IMR-90 (cell line): Measurements from ENCODE around the gene SATB2. TPM values are rescaled to one million over a fixed set of nuclear protein-coding genes. Genes with fewer than 3 reads are reported as not detected.

Experiments
- ATAC-seq: fragments of 200-7000 bp; cut with Tn5 transposase; 2 replicates; pipeline ENCODE4 v1.9.1; 2020; ENCODE audit warnings: low read depth, mild to moderate bottlenecking, moderate library complexity
- BruUV-seq: library from RNA; stranded (reverse); fragments of 400-500 nt; replicated peaks from 2 replicates; lab custom pipeline; 2021; lab: Mats Ljungman, UMichigan
- CTCF ChIA-PET: fragments of 300-600 bp; formaldehyde crosslinking; extraction: SDS; loops from one replicate; lab custom pipeline; 2021; ENCODE audit warnings: antibody characterized with exemption; lab: Yijun Ruan, JAX
- POLR2A ChIA-PET: fragments of 300-600 bp; sonication (Branson Sonifier 250); formaldehyde crosslinking; loops from one replicate; lab custom pipeline; 2022; ENCODE audit warnings: antibody characterized with exemption; ENCODE audit not compliant: unreplicated experiment; lab: Charles Lee
- DNase-seq: peaks from one replicate; pipeline ENCODE4 v3.0.0; 2013
- H2AFZ ChIP-seq: replicated peaks from 2 replicates; pipeline ENCODE3; 2013; ENCODE audit warnings: low read length, mild to moderate bottlenecking; ENCODE audit not compliant: poor library complexity
- H2AK5ac ChIP-seq: 2 replicates; pipeline ENCODE4 v1.6.1; 2013; ENCODE audit warnings: low read depth, low read length, inconsistent platforms
- H2AK9ac ChIP-seq: replicated peaks from 2 replicates; pipeline ENCODE3; 2013; ENCODE audit warnings: mild to moderate bottlenecking, low read depth, low read length, moderate library complexity; ENCODE audit not compliant: poor library complexity
- H2BK120ac ChIP-seq: 2 replicates; pipeline ENCODE4 v1.6.1; 2013; ENCODE audit warnings: low read depth, low read length, inconsistent platforms
- H2BK15ac ChIP-seq: 3 replicates; pipeline ENCODE4 v1.6.1; 2013; ENCODE audit warnings: low read depth, low read length, inconsistent platforms
- H2BK20ac ChIP-seq: 2 replicates; pipeline ENCODE4 v1.6.1; 2013; ENCODE audit warnings: low read depth, mild to moderate bottlenecking, inconsistent platforms, low read length, moderate library complexity
- H2BK5ac ChIP-seq: 2 replicates; pipeline ENCODE4 v1.6.1; 2013; ENCODE audit warnings: mild to moderate bottlenecking, low read depth, low read length, inconsistent platforms; ENCODE audit not compliant: poor library complexity, severe bottlenecking
- H3K14ac ChIP-seq: replicated peaks from 2 replicates; pipeline ENCODE4 v1.6.1; 2013; ENCODE audit warnings: low read depth, low read length, inconsistent platforms
- H3K18ac ChIP-seq: 2 replicates; pipeline ENCODE4 v1.6.1; 2013; ENCODE audit warnings: low read depth, low read length, control low read depth
- H3K23ac ChIP-seq: 2 replicates; pipeline ENCODE4 v1.6.1; 2013; ENCODE audit warnings: low read depth, low read length, inconsistent platforms
- H3K27ac ChIP-seq: 2 replicates; pipeline ENCODE4 v1.5.1; 2013; ENCODE audit warnings: mild to moderate bottlenecking, control low read depth, low read length; ENCODE audit not compliant: insufficient read depth
- H3K27me3 ChIP-seq: 2 replicates; pipeline ENCODE4 v1.6.1; 2013; ENCODE audit warnings: low read length; ENCODE audit not compliant: control insufficient read depth, insufficient read depth
- H3K36me3 ChIP-seq: 2 replicates; pipeline ENCODE4 v1.6.1; 2013; ENCODE audit warnings: low read length, mixed read lengths; ENCODE audit not compliant: control insufficient read depth, insufficient read depth
- H3K4ac ChIP-seq: 2 replicates; pipeline ENCODE4 v1.6.1; 2013; ENCODE audit warnings: low read depth, low read length, inconsistent platforms
- H3K4me1 ChIP-seq: 2 replicates; pipeline ENCODE4 v1.6.1; 2013; ENCODE audit warnings: low read length, mixed read lengths; ENCODE audit not compliant: control insufficient read depth, insufficient read depth
- H3K4me2 ChIP-seq: 2 replicates; pipeline ENCODE4 v1.6.1; 2013; ENCODE audit warnings: low read depth, mild to moderate bottlenecking, control low read depth, low read length, moderate library complexity
- H3K4me3 ChIP-seq: 2 replicates; pipeline ENCODE4 v1.5.1; 2013; ENCODE audit warnings: low read depth, mild to moderate bottlenecking, control low read depth, low read length, moderate library complexity; ENCODE audit not compliant: insufficient read depth
- H3K56ac ChIP-seq: 2 replicates; pipeline ENCODE4 v1.6.1; 2013; ENCODE audit warnings: low read length, inconsistent platforms; ENCODE audit not compliant: insufficient read depth; ENCODE audit errors: extremely low read depth
- H3K79me1 ChIP-seq, 2 experiments: 2 replicates each; pipeline ENCODE4 v1.6.1; 2013; ENCODE audit warnings: low read length in 2 of 2, inconsistent platforms in 1 of 2, low read depth in 1 of 2
- H3K9ac ChIP-seq: 2 replicates; pipeline ENCODE4 v1.6.1; 2013; ENCODE audit warnings: low read depth, low read length, control low read depth
- H3K9me1 ChIP-seq: 2 replicates; pipeline ENCODE4 v1.6.1; 2013; ENCODE audit warnings: low read length, inconsistent platforms; ENCODE audit not compliant: insufficient read depth
- H3K9me3 ChIP-seq: 2 replicates; pipeline ENCODE4 v1.6.1; 2013; ENCODE audit warnings: low read length; ENCODE audit not compliant: control insufficient read depth, insufficient read depth
- H4K20me1 ChIP-seq: 2 replicates; pipeline ENCODE4 v1.6.1; 2013; ENCODE audit warnings: low read length, inconsistent platforms; ENCODE audit not compliant: insufficient read depth
- H4K5ac ChIP-seq: 2 replicates; pipeline ENCODE4 v1.6.1; 2013; ENCODE audit warnings: mild to moderate bottlenecking, low read depth, low read length, control low read depth
- H4K8ac ChIP-seq, 2 experiments: 2 replicates each; pipeline ENCODE4 v1.6.1; 2013; ENCODE audit warnings: low read depth in 2 of 2, low read length in 2 of 2, control low read depth in 1 of 2, inconsistent platforms in 1 of 2
- H4K91ac ChIP-seq: 2 replicates; pipeline ENCODE4 v1.6.1; 2013; ENCODE audit warnings: low read depth, low read length, inconsistent platforms; ENCODE audit not compliant: insufficient read depth
- CEBPB ChIP-seq: IDR thresholded peaks from 2 replicates; pipeline ENCODE4 v1.6.1; 2012; ENCODE audit warnings: low read depth, low read length, improper control_type of control experiment
- MAZ ChIP-seq: IDR thresholded peaks from 2 replicates; pipeline ENCODE4 v1.6.1; 2012; ENCODE audit warnings: low read depth, mild to moderate bottlenecking, low read length, improper control_type of control experiment, moderate library complexity, borderline replicate concordance
- WGBS, 2 experiments: methylation state at CpG; one replicate each; pipeline versions ENCODE4 v1.1.5 to v1.1.7; 2013; ENCODE audit warnings: missing lambda C conversion rate in 2 of 2; ENCODE audit not compliant: insufficient read length in 1 of 2; ENCODE audit errors: extremely low coverage in 2 of 2; 5-methylcytosine and 5-hydroxymethylcytosine counted together
- dilution Hi-C: fragments of 300-500 bp; cut with HindIII; formaldehyde crosslinking; loops from one replicate; pipeline ENCODE4 v1.14.3; 2018; ENCODE audit warnings: low sequenced_read_pairs; ENCODE audit not compliant: unreplicated experiment
- in situ Hi-C: fragments of 300-500 bp; cut with MboI; formaldehyde crosslinking; loops from 3 replicates; pipeline ENCODE4 v1.14.3; 2019; ENCODE audit warnings: low sequenced_read_pairs, inconsistent platforms, mixed read lengths
- intact Hi-C: fragments of 100-400 bp; cut with micrococcal nuclease; formaldehyde crosslinking; loops from 2 replicates; pipeline ENCODE4 v1.10.0; 2022
- polyA plus RNA-seq, 3 experiments: library from polyadenylated mRNA; depleted of rRNA; stranded (reverse); fragments of >200 nt; gene quantifications; 2 replicates each; pipeline ENCODE4 v1.2.3, GENCODE V29; 2012; ENCODE audit warnings: low replicate concordance in 1 of 3
- total RNA-seq: library from RNA; depleted of rRNA; stranded (reverse); fragments of >200 nt; gene quantifications from 2 replicates; pipeline ENCODE4 v1.2.3, GENCODE V29; 2012

Gene SATB2
- total and polyA plus RNA-seq, 2 of the 4 experiments (the other 2 are of a cell fraction) = 6.2 to 8.4 TPM

DNA sequence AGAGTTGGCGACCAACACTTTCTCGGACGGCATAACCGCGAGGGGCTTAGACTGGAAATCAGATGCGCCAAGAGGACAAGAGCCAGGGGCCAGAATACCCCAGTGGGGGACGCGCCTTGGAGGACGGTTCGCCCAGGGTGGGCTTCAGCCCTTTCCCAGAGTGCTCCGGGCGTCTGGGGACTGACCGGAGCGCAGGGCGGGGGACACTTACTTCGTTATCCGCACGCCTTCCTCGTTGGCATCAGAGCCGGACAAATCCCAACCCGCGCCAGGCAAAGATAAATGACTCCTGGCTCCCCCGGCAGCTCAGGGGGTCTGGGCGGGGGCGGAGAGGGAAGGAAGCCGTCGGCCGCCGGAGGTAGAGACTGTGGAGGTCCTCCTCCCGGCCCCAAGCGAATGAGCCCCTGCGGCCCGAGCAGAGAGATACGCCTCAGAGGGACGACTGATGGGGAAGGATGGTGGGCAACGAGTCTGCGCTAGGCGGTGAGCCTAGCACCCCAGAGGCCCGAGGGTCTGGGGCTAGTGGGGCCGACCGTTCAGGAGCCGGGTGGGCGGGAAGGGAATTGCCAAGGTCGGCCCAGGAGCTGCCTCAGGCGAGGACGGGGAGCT lies 4.7 kb upstream of the SATB2 start:
- no peak overlapping the region for H3K4me3 ChIP-seq
- H3K36me3 ChIP-seq = no peaks in the 10 kb centered on the region
- H3K9me1 ChIP-seq = no peaks in the 10 kb centered on the region
- H3K9me3 ChIP-seq = no peaks in the 10 kb centered on the region
- no peak overlapping the region for H3K56ac ChIP-seq
- no peak overlapping the region for H2BK5ac ChIP-seq
- DNase-seq = no peak
- H4K8ac ChIP-seq = 0 out of 4 replicates have a peak overlapping the region, but pooled peaks of 1 of the 2 experiments have one; percentile 44
- no peak overlapping the region for H3K23ac ChIP-seq
- peak overlapping the region; percentile 95 for H2AFZ ChIP-seq
- H4K91ac ChIP-seq = no peak overlapping the region
- H2BK120ac ChIP-seq = no peak overlapping the region
- ChIA-PET CTCF (interaction anchor here (0.6 to 1.3 kb wide), 2 partner anchors 9 to 768 kb away, joined by 3 to 4 read pairs; no protein-coding TSS in a partner anchor), POLR2A (no interaction called here)
- no peak overlapping the region for H3K14ac ChIP-seq
- H4K20me1 ChIP-seq = no peaks in the 10 kb centered on the region
- 39% methylated on average over 21 of the region's 46 CpGs; no CpG with 5 or more reads in 1 of the 2 experiments for WGBS, 2 experiments
- in situ Hi-C loops (no loop called here), dilution Hi-C loops (no loop called here), intact Hi-C loops (no loop called here)
- H2BK15ac ChIP-seq = no peak overlapping the region
- peak overlapping the region; percentile 5 for H2AK9ac ChIP-seq
- H2BK20ac ChIP-seq = no peak overlapping the region
- H3K27me3 ChIP-seq = peaks cover 35% of the 10 kb centered on the region
- no peak overlapping the region for H3K27ac ChIP-seq
- no peak overlapping the region; the same call in 1 of the 2 replicates for H4K5ac ChIP-seq
- H3K9ac ChIP-seq = no peak overlapping the region
- no peak overlapping the region; the same call in 1 of the 2 replicates for H3K4me2 ChIP-seq
- no peak overlapping the region; the same call in 1 of the 2 replicates for H3K4ac ChIP-seq
- no peak for TF ChIP-seq MAZ
- TF ChIP-seq CEBPB = no peak
- H3K18ac ChIP-seq = no peak overlapping the region
- no peaks in the 10 kb centered on the region for H3K4me1 ChIP-seq
- BruUV-seq = no TSS peak
- no peak overlapping the region for H2AK5ac ChIP-seq
- no peak for ATAC-seq
- H3K79me1 ChIP-seq = peaks cover 0 to under 1% of the 10 kb centered on the region in 2 experiments; a peak in 1 of 4 replicates
